ENCODE data around the gene MRPL28. TPM values are rescaled to one million over a fixed set of nuclear protein-coding genes. Genes with fewer than 3 reads are reported as not detected.
"Not testable (repeated sequence)": the region's sequence is repeated elsewhere in the genome, so short reads cannot be mapped to it uniquely, and the experiment has no call there.

Gene MRPL28
- total RNA-seq, 2 donors from 2014 or later: 89.0 to 90.3 TPM

GRCh38 chr16:363110-363765 is 7.1 kb downstream of the MRPL28 start:
- TF ChIP-seq, protein P1, sequence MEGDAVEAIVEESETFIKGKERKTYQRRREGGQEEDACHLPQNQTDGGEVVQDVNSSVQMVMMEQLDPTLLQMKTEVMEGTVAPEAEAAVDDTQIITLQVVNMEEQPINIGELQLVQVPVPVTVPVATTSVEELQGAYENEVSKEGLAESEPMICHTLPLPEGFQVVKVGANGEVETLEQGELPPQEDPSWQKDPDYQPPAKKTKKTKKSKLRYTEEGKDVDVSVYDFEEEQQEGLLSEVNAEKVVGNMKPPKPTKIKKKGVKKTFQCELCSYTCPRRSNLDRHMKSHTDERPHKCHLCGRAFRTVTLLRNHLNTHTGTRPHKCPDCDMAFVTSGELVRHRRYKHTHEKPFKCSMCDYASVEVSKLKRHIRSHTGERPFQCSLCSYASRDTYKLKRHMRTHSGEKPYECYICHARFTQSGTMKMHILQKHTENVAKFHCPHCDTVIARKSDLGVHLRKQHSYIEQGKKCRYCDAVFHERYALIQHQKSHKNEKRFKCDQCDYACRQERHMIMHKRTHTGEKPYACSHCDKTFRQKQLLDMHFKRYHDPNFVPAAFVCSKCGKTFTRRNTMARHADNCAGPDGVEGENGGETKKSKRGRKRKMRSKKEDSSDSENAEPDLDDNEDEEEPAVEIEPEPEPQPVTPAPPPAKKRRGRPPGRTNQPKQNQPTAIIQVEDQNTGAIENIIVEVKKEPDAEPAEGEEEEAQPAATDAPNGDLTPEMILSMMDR (IDR thresholded peaks at IDR 0.05): no peak
- peaks cover 0 to 9% of the 10 kb centered on the region in 2 donors for H3K4me1 ChIP-seq
- H3K4me3 ChIP-seq: no peak overlapping the region
- H3K9me3 ChIP-seq: no peaks in the 10 kb centered on the region
- peaks cover 17% of the 10 kb centered on the region for H3K36me3 ChIP-seq
- H3K27me3 ChIP-seq: no peaks in the 10 kb centered on the region
- H3K27ac ChIP-seq: no peak overlapping the region
- DNase-seq (ENCODE audit: low spot score): no peak

DNA sequence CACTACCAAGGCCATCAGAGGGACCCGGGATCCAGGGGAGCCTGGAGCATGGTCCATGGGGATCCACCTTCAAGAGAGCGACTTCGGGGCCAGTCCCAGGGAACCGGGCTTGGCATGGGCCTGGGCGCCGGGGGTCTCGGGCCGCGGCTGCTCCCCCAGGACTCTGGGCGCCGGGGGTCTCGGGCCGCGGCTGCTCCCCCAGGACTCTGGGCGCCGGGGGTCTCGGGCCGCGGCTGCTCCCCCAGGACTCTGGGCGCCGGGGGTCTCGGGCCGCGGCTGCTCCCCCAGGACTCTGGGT is 7.7 kb downstream of the MRPL28 start:
- H3K36me3 ChIP-seq: peaks cover 11% of the 10 kb centered on the region
- H3K4me3 ChIP-seq; H3K27ac ChIP-seq; H3K4me1 ChIP-seq; DNase-seq (ENCODE audit: low spot score); H3K9me3 ChIP-seq; H3K27me3 ChIP-seq: not testable (repeated sequence)

- Histone ChIP-seq H3K4me1 (peaks cover 0 to 9% of the 10 kb centered on the region in 2 donors), H3K27me3 (no peaks in the 10 kb centered on the region), H3K36me3 (peaks cover 5% of the 10 kb centered on the region), H3K27ac (no peak overlapping the region), H3K9me3 (no peaks in the 10 kb centered on the region), H3K4me3 (no peak overlapping the region)
- TF ChIP-seq, protein P1 (IDR thresholded peaks at IDR 0.05): peak; percentile 52 to 78
- DNase-seq (ENCODE audit: low spot score): no peak
These were observed 8.3 kb downstream of the MRPL28 start for GRCh38 chr16:361872-362701.

- Histone ChIP-seq H3K36me3 (peaks cover under 1% of the 10 kb centered on the region), H3K4me3 (no peak overlapping the region), H3K4me1 (peaks cover 0 to 9% of the 10 kb centered on the region in 2 donors), H3K27ac (no peak overlapping the region), H3K27me3 (no peaks in the 10 kb centered on the region), H3K9me3 (no peaks in the 10 kb centered on the region)
- TF ChIP-seq, protein P1 (IDR thresholded peaks at IDR 0.05): no peak
- DNase-seq (ENCODE audit: low spot score): no peak
These were observed 8.9 kb downstream of the MRPL28 start for GRCh38 chr16:361341-361871.

DNA sequence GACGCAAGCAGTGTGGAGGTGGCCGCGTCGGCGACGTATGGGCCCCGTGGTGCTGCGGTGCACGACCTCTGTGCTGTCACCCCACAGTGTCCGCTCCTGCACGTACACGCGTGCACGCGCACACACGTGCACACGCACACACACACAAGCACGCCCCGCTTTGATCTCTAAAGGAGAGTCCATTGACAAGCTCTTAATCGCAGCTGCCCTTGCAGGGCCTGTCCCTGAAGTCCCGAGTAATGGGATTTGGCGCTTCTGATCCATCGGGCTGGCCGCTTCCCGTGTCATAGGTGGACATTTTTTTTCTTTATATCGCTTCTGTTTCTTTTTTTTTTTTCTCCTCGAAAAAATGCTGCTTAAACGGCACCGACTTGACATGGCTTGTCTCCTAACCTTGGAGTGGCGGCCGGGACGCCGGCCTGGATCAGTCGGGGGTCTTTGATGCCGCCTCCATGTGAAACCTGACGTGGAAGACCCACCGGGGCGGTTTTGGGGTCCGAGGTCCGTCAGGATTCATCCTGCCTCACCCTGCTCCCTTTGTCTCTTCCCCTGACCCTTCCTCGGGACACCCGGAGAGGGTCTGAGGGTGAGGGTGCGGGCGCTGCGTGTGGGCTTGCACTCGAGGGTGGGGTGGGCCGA is 9.5 kb downstream of the MRPL28 start:
- Histone ChIP-seq H3K27me3 (no peaks in the 10 kb centered on the region), H3K27ac (no peak overlapping the region), H3K4me3 (no peak overlapping the region), H3K36me3 (no peaks in the 10 kb centered on the region), H3K9me3 (no peaks in the 10 kb centered on the region), H3K4me1 (peaks cover 0 to 9% of the 10 kb centered on the region in 2 donors)
- TF ChIP-seq, protein P1 (IDR thresholded peaks at IDR 0.05): no peak
- no peak for DNase-seq (ENCODE audit: low spot score)

All from right atrium auricular region (tissue), 2 donors.